ENCODE results near the gene STX19.
"Not testable (repeated sequence)": the region's sequence is repeated elsewhere in the genome, so short reads cannot be mapped to it uniquely, and the experiment has no call there.

STX19 gene

GRCh38 chr3:93969997-93970396 lies 58.4 kb downstream of the STX19 start:
- DNase-seq: no peak

GRCh38 chr3:93969443-93969842 lies 59.0 kb downstream of the STX19 start:
- DNase-seq: no peak

DNA sequence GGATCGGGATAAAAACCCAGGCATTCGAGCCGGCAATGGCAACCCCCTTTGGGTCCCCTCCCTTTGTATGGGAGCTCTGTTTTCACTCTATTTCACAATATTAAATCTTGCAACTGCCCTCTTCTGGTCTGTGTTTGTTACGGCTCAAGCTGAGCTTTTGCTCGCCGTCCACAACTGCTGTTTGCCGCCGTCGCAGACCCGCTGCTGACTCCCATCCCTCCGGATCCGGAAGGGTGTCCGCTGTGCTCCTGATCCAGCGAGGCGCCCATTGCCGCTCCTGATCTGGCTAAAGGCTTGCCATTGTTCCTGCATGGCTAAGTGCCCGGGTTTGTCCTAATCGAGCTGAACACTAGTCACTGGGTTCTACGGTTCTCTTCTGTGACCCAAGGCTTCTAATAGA lies 63.3 kb downstream of the STX19 start:
- not testable (repeated sequence) for DNase-seq

All from activated CD8-positive, alpha-beta memory T cell treated with anti-CD3 and anti-CD28 coated beads, Interleukin-2, amount 50 U/mL, for 48 hours (primary cell).